Ishikawa (cell line): Measurements from ENCODE around the gene NOTCH1.

ENCODE experiments used
- CEBPB ChIP-seq: IDR thresholded peaks from 2 replicates; pipeline ENCODE4 v1.6.1; 2012
- CREB1 ChIP-seq: IDR thresholded peaks from 2 replicates; pipeline ENCODE4 v1.6.1; 2012; ENCODE audit warnings: low read depth
- EGR1 ChIP-seq: IDR thresholded peaks from 2 replicates; pipeline ENCODE4 v1.6.1; 2012
- EP300 ChIP-seq: IDR thresholded peaks from 2 replicates; pipeline ENCODE4 v1.6.1; 2012; ENCODE audit warnings: borderline replicate concordance
- FOXM1 ChIP-seq: IDR thresholded peaks from 2 replicates; pipeline ENCODE4 v1.6.1; 2012; ENCODE audit warnings: low read depth, borderline replicate concordance
- RAD21 ChIP-seq: IDR thresholded peaks from 2 replicates; pipeline ENCODE4 v1.6.1; 2012; ENCODE audit warnings: low read depth
- TAF1 ChIP-seq: IDR thresholded peaks from 2 replicates; pipeline ENCODE4 v1.6.1; 2012; ENCODE audit warnings: low read depth, mild to moderate bottlenecking
- TEAD4 ChIP-seq: IDR thresholded peaks from 2 replicates; pipeline ENCODE4 v1.6.1; 2012
- USF1 ChIP-seq: IDR thresholded peaks from 2 replicates; pipeline ENCODE4 v1.6.1; 2012
- YY1 ChIP-seq: IDR thresholded peaks from 2 replicates; pipeline ENCODE4 v1.6.1; 2012; ENCODE audit warnings: low read depth
- ZBTB7A ChIP-seq: IDR thresholded peaks from 2 replicates; pipeline ENCODE4 v1.6.1; 2012; ENCODE audit warnings: low read depth
- TF ChIP-seq, protein P1 (sequence below): IDR thresholded peaks from 2 replicates; pipeline ENCODE4 v1.6.1; 2012
- TF ChIP-seq, protein P2 (sequence below): IDR thresholded peaks from 2 replicates; pipeline ENCODE4 v1.6.1; 2012; ENCODE audit warnings: low read depth, mild to moderate bottlenecking

DNA sequence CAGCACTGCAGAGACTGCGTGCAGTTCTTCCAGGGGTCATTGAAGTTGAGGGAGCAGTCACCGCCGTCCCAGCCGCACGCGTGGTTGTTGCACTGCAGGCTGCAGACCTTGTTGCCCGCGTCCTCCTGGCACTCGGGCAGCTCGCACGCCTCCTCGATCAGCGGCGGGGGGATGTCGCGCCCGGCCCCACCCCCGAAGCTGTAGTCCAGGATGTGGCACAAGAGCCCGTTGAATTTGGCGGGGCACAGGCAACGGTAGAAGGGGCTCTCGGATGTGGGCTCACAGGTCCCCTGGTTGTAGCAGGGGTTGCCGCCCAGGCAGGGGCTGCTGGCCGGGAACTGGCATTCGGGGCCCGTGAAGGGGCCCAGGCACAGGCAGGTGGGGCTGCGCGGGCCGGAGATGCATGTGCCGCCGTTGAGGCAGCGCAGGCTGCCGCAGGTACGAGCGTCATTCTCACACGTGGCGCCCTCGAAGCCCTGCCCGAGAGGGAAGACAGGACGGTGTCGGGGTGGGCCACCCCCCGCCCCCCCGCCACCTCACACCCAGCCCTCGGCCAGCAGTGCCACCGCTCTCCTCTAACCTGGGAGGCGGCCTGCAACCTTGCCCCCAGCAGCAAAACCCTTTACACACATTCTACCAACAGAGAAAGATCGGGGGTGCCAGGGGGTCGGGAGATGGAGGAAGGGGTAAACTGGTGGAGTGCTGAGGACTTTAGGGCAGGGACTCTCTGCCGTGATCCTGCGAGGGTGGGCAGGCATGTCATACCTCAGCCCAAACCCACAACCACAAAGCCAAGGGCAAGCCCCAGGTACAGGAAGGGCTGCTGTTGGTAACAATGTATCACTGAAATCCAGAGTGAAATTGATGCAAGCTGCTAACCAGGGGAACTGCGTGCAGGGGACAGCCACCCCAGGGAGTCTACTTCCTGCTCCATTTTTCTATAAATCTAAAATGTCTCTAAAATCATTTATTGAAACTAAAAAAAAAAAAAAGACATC is 40.1 kb downstream of the NOTCH1 start:
- no peak for TF ChIP-seq TAF1
- TF ChIP-seq, protein P1, sequence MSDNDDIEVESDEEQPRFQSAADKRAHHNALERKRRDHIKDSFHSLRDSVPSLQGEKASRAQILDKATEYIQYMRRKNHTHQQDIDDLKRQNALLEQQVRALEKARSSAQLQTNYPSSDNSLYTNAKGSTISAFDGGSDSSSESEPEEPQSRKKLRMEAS = no peak
- TF ChIP-seq EGR1 = no peak
- no peak for TF ChIP-seq CREB1
- no peak for TF ChIP-seq RAD21
- no peak for TF ChIP-seq CEBPB
- TF ChIP-seq EP300 = no peak
- TF ChIP-seq ZBTB7A = no peak
- no peak for TF ChIP-seq USF1
- TF ChIP-seq, protein P2, sequence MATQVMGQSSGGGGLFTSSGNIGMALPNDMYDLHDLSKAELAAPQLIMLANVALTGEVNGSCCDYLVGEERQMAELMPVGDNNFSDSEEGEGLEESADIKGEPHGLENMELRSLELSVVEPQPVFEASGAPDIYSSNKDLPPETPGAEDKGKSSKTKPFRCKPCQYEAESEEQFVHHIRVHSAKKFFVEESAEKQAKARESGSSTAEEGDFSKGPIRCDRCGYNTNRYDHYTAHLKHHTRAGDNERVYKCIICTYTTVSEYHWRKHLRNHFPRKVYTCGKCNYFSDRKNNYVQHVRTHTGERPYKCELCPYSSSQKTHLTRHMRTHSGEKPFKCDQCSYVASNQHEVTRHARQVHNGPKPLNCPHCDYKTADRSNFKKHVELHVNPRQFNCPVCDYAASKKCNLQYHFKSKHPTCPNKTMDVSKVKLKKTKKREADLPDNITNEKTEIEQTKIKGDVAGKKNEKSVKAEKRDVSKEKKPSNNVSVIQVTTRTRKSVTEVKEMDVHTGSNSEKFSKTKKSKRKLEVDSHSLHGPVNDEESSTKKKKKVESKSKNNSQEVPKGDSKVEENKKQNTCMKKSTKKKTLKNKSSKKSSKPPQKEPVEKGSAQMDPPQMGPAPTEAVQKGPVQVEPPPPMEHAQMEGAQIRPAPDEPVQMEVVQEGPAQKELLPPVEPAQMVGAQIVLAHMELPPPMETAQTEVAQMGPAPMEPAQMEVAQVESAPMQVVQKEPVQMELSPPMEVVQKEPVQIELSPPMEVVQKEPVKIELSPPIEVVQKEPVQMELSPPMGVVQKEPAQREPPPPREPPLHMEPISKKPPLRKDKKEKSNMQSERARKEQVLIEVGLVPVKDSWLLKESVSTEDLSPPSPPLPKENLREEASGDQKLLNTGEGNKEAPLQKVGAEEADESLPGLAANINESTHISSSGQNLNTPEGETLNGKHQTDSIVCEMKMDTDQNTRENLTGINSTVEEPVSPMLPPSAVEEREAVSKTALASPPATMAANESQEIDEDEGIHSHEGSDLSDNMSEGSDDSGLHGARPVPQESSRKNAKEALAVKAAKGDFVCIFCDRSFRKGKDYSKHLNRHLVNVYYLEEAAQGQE = no peak
- TF ChIP-seq TEAD4 = no peak
- no peak for TF ChIP-seq YY1
- TF ChIP-seq FOXM1 = no peak
